Stimulated activated CD4-positive, alpha-beta T cell treated with anti-CD3 and anti-CD28 coated beads, Interleukin-1b, Interleukin-23, amount 100 ng/mL, for 24 hours (primary cell): Measurements from ENCODE around the gene TMEM165.

Source experiments
- DNase-seq, 4 experiments: peaks; one replicate each; pipeline ENCODE4 v3.0.0-alpha.2; 2020; ENCODE audit warnings: low read depth in 4 of 4, low spot score in 1 of 4

Gene TMEM165

GRCh38 chr4:55367084-55367722 lies 28.6 kb upstream of the TMEM165 start:
- no peak for DNase-seq

GRCh38 chr4:55369968-55370367 lies 25.8 kb upstream of the TMEM165 start:
- DNase-seq: no peak

GRCh38 chr4:55372259-55372658 lies 23.5 kb upstream of the TMEM165 start:
- DNase-seq: no peak

- no peak for DNase-seq
Measured at GRCh38 chr4:55373461-55373860, 22.3 kb upstream of the TMEM165 start.

GRCh38 chr4:55376698-55377097 lies 19.1 kb upstream of the TMEM165 start:
- DNase-seq: no peak

- no peak for DNase-seq
Measured at GRCh38 chr4:55378617-55379467, 16.9 kb upstream of the TMEM165 start.

- DNase-seq: no peak
Measured at GRCh38 chr4:55380576-55380975, 15.2 kb upstream of the TMEM165 start.

GRCh38 chr4:55381502-55381901 lies 14.3 kb upstream of the TMEM165 start:
- DNase-seq: no peak

- DNase-seq: no peak
Measured at GRCh38 chr4:55382488-55383003, 13.2 kb upstream of the TMEM165 start.

GRCh38 chr4:55385201-55385649 lies 10.5 kb upstream of the TMEM165 start:
- no peak for DNase-seq

- DNase-seq: no peak
Measured at GRCh38 chr4:55386073-55386472, 9.7 kb upstream of the TMEM165 start.

GRCh38 chr4:55386840-55387239 lies 8.9 kb upstream of the TMEM165 start:
- no peak for DNase-seq

- DNase-seq: no peak
Measured at GRCh38 chr4:55393461-55394320, 2.1 kb upstream of the TMEM165 start.

GRCh38 chr4:55395218-55395528 lies 584 bp upstream of the TMEM165 start:
- DNase-seq: no peak

GRCh38 chr4:55396308-55397125 lies 760 bp downstream of the TMEM165 start:
- DNase-seq: peak in 1 of 4 experiments; percentile 14

GRCh38 chr4:55397126-55397436 lies 1.3 kb downstream of the TMEM165 start:
- no peak for DNase-seq

GRCh38 chr4:55397520-55398321 lies 2.0 kb downstream of the TMEM165 start:
- DNase-seq: no peak

- no peak for DNase-seq
Measured at GRCh38 chr4:55398461-55398860, 2.7 kb downstream of the TMEM165 start.

GRCh38 chr4:55398966-55399365 lies 3.2 kb downstream of the TMEM165 start:
- DNase-seq: no peak

- DNase-seq: no peak
Measured at GRCh38 chr4:55399581-55399980, 3.8 kb downstream of the TMEM165 start.
